Trophoblast cell (in vitro differentiated cells and primary cell): ENCODE results near the gene COL5A3. TPM values are rescaled to one million over a fixed set of nuclear protein-coding genes. Genes with fewer than 3 reads are reported as not detected.

Experiments
- DNase-seq, 2 donors: peaks; one replicate each; pipeline ENCODE4 v3.0.0-alpha.2; 2016
- H2AFZ ChIP-seq: 2 replicates; pipeline ENCODE4 v1.6.1; 2013; ENCODE audit warnings: low read length, moderate library complexity, mild to moderate bottlenecking; ENCODE audit not compliant: insufficient read depth, poor library complexity
- H2AK5ac ChIP-seq: 2 replicates; pipeline ENCODE4 v1.6.1; 2013; ENCODE audit warnings: mild to moderate bottlenecking, low read length
- H2BK120ac ChIP-seq: 2 replicates; pipeline ENCODE4 v1.6.1; 2013; ENCODE audit warnings: low read length, mild to moderate bottlenecking, moderate library complexity; ENCODE audit not compliant: insufficient read depth, poor library complexity
- H2BK12ac ChIP-seq: 2 replicates; pipeline ENCODE4 v1.6.1; 2013; ENCODE audit warnings: mild to moderate bottlenecking, low read length, moderate library complexity
- H2BK5ac ChIP-seq: 2 replicates; pipeline ENCODE4 v1.6.1; 2013; ENCODE audit warnings: low read length, low read depth, moderate library complexity, mild to moderate bottlenecking; ENCODE audit not compliant: poor library complexity
- H3K14ac ChIP-seq: 2 replicates; pipeline ENCODE4 v1.6.1; 2013; ENCODE audit warnings: mild to moderate bottlenecking, low read length
- H3K18ac ChIP-seq: 2 replicates; pipeline ENCODE4 v1.6.1; 2013; ENCODE audit warnings: mild to moderate bottlenecking, low read length
- H3K23ac ChIP-seq: 2 replicates; pipeline ENCODE4 v1.6.1; 2013; ENCODE audit warnings: low read length
- H3K27ac ChIP-seq: 2 replicates; pipeline ENCODE4 v1.5.1; 2013; ENCODE audit warnings: low read depth, mild to moderate bottlenecking, inconsistent platforms, low read length, moderate library complexity
- H3K27me3 ChIP-seq: 2 replicates; pipeline ENCODE4 v1.6.1; 2013; ENCODE audit warnings: inconsistent platforms, mild to moderate bottlenecking, low read length, moderate library complexity; ENCODE audit not compliant: insufficient read depth
- H3K36me3 ChIP-seq, 2 experiments: 1 replicate in 1 of 2; 2 replicates in 1 of 2; pipeline ENCODE4 v1.6.1; 2013; ENCODE audit warnings: low read length in 2 of 2, mild to moderate bottlenecking in 2 of 2, moderate library complexity in 1 of 2; ENCODE audit not compliant: insufficient read depth in 2 of 2, control insufficient read depth in 1 of 2
- H3K4ac ChIP-seq: 2 replicates; pipeline ENCODE4 v1.6.1; 2013; ENCODE audit warnings: low read depth, mild to moderate bottlenecking, low read length, moderate library complexity
- H3K4me1 ChIP-seq, 2 experiments: 1 replicate in 1 of 2; 2 replicates in 1 of 2; pipeline ENCODE4 v1.6.1; 2013; ENCODE audit warnings: low read length in 2 of 2, mild to moderate bottlenecking in 2 of 2, moderate library complexity in 1 of 2; ENCODE audit not compliant: insufficient read depth in 2 of 2, control insufficient read depth in 1 of 2
- H3K4me2 ChIP-seq: 2 replicates; pipeline ENCODE4 v1.6.1; 2013; ENCODE audit warnings: inconsistent platforms, mild to moderate bottlenecking, low read length, moderate library complexity
- H3K4me3 ChIP-seq: 2 replicates; pipeline ENCODE4 v1.5.1; 2013; ENCODE audit warnings: mild to moderate bottlenecking, low read depth, low read length, inconsistent platforms
- H3K79me1 ChIP-seq: one replicate; pipeline ENCODE4 v1.6.1; 2013; ENCODE audit warnings: low read length
- H3K79me2 ChIP-seq: 2 replicates; pipeline ENCODE4 v1.6.1; 2013; ENCODE audit warnings: low read length, mild to moderate bottlenecking; ENCODE audit not compliant: control insufficient read depth, insufficient read depth, poor library complexity
- H3K9ac ChIP-seq: 2 replicates; pipeline ENCODE4 v1.6.1; 2013; ENCODE audit warnings: mild to moderate bottlenecking, low read length
- H3K9me3 ChIP-seq: 2 replicates; pipeline ENCODE4 v1.6.1; 2013; ENCODE audit warnings: low read depth, mild to moderate bottlenecking, control low read depth, inconsistent platforms, low read length; ENCODE audit not compliant: insufficient read depth
- H4K12ac ChIP-seq: 2 replicates; pipeline ENCODE4 v1.6.1; 2013; ENCODE audit warnings: low read depth, mild to moderate bottlenecking, low read length, moderate library complexity
- H4K8ac ChIP-seq: 2 replicates; pipeline ENCODE4 v1.6.1; 2013; ENCODE audit warnings: low read depth, mild to moderate bottlenecking, low read length, moderate library complexity
- H4K91ac ChIP-seq: one replicate; pipeline ENCODE4 v1.6.1; 2013; ENCODE audit warnings: low read depth, mild to moderate bottlenecking, low read length, moderate library complexity
- WGBS: extraction: QIAGEN DNeasy Blood & Tissue Kit; methylation state at CpG from one replicate; pipeline ENCODE4 v1.1.7; 2013; ENCODE audit warnings: missing lambda C conversion rate; ENCODE audit not compliant: insufficient read length, insufficient coverage; ENCODE audit errors: extremely low coverage; 5-methylcytosine and 5-hydroxymethylcytosine counted together
- polyA plus RNA-seq: library from polyadenylated mRNA; stranded (reverse); fragments of 200-250 nt; gene quantifications from 2 replicates; pipeline ENCODE4 v1.2.3, GENCODE V29; 2013

Gene COL5A3
- 0.10 and 0.12 TPM in 2 replicates for polyA plus RNA-seq

GRCh38 chr19:10010247-10010691 is at the start of gene COL5A3:
COL5A3 (minus strand) TSS chr19:10010504; CDS start chr19:10010385, 119 bp downstream.
- H3K4me1 ChIP-seq, result peaks cover 0 to 3% of the 10 kb centered on the region in 2 experiments
- DNase-seq, result no peak
- no peak within 1 kb of the TSS for H2BK5ac ChIP-seq
- no peak within 1 kb of the TSS for H3K4ac ChIP-seq
- no peaks in the 10 kb centered on the region for H3K9me3 ChIP-seq
- H4K12ac ChIP-seq, result no peak within 1 kb of the TSS
- no peaks in the 10 kb centered on the region for H3K79me2 ChIP-seq
- H3K4me2 ChIP-seq, result no peak within 1 kb of the TSS
- peaks cover 24% of the 10 kb centered on the region for H3K27me3 ChIP-seq
- H2AK5ac ChIP-seq, result no peak within 1 kb of the TSS
- H4K91ac ChIP-seq, result no peak within 1 kb of the TSS
- no peak within 1 kb of the TSS for H3K27ac ChIP-seq
- no peaks in the 10 kb centered on the region for H3K36me3 ChIP-seq
- WGBS, result no CpG with 5 or more reads among the region's 38 CpGs
- no peak within 1 kb of the TSS for H2BK120ac ChIP-seq
- no peak within 1 kb of the TSS for H4K8ac ChIP-seq
- H3K18ac ChIP-seq, result no peak within 1 kb of the TSS
- H2AFZ ChIP-seq, result no peak within 1 kb of the TSS
- H3K4me3 ChIP-seq, result peak within 1 kb of the TSS; percentile 22
- H3K23ac ChIP-seq, result no peak within 1 kb of the TSS
- H2BK12ac ChIP-seq, result no peak within 1 kb of the TSS
- no peak within 1 kb of the TSS for H3K14ac ChIP-seq
- H3K9ac ChIP-seq, result no peak within 1 kb of the TSS
- H3K79me1 ChIP-seq, result no peaks in the 10 kb centered on the region

DNA sequence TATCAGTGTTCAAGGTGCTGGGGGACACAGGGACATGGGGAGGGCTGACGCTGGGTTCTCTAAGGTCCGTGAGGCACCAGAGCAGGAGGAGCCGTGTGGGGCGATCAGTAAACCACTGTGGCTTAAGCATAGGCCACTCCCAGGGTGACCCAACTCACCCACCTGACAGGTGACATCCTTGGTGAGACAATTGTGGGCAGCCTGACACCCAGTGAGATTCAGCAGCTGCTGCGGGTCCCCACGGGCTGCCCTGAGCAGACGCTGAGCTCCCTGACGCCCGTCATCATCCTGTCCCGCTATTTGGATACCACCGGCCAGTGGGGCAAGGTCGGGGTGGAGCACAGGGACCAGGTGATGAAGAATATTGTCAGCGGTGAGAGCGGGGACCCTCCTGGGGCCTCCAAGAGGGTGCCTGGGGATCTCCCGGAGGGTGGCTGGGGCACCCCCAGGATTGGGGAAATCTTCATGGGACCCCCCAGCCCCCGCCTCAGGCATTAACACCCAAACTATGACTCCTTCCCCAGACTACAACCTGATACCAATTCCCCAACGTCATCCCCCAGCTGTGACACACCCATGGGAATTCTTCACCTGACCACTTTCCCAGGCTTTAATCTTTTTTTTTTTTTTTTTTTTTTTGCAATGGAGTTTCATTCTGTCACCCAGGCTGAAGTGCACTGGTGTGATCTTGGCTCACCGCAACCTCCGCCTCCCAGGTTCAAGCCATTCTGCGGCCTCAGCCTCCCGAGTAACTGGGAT is 42.5 kb upstream of the COL5A3 start:
- no peaks in the 10 kb centered on the region for H3K79me2 ChIP-seq
- H3K79me1 ChIP-seq, result no peaks in the 10 kb centered on the region
- H3K4me2 ChIP-seq, result no peak overlapping the region
- no peak overlapping the region for H3K23ac ChIP-seq
- no peak overlapping the region for H3K14ac ChIP-seq
- no peaks in the 10 kb centered on the region for H3K36me3 ChIP-seq
- H3K27me3 ChIP-seq, result no peaks in the 10 kb centered on the region
- no peak overlapping the region for H4K91ac ChIP-seq
- no peak overlapping the region for H3K4ac ChIP-seq
- H2BK120ac ChIP-seq, result no peak overlapping the region
- H3K4me1 ChIP-seq, result no peaks in the 10 kb centered on the region
- no peak overlapping the region for H4K12ac ChIP-seq
- no peak overlapping the region for H2AFZ ChIP-seq
- no peak overlapping the region for H3K9ac ChIP-seq
- no peak overlapping the region for H2BK5ac ChIP-seq
- H3K18ac ChIP-seq, result no peak overlapping the region
- no peak for DNase-seq
- WGBS, result no CpG with 5 or more reads among the region's 21 CpGs
- no peak overlapping the region for H3K4me3 ChIP-seq
- no peak overlapping the region for H3K27ac ChIP-seq
- H3K9me3 ChIP-seq, result peaks cover 3% of the 10 kb centered on the region
- H2BK12ac ChIP-seq, result no peak overlapping the region
- H4K8ac ChIP-seq, result no peak overlapping the region
- no peak overlapping the region for H2AK5ac ChIP-seq

GRCh38 chr19:10049626-10050025 is 39.3 kb upstream of the COL5A3 start:
- H3K4me3 ChIP-seq, result no peak overlapping the region
- H2BK5ac ChIP-seq, result no peak overlapping the region
- H3K4ac ChIP-seq, result no peak overlapping the region
- H4K12ac ChIP-seq, result no peak overlapping the region
- no peak overlapping the region for H3K4me2 ChIP-seq
- no peak overlapping the region for H3K27ac ChIP-seq
- H3K4me1 ChIP-seq, result no peaks in the 10 kb centered on the region
- no peaks in the 10 kb centered on the region for H3K27me3 ChIP-seq
- no peak overlapping the region for H2BK12ac ChIP-seq
- H2BK120ac ChIP-seq, result no peak overlapping the region
- H3K23ac ChIP-seq, result no peak overlapping the region
- DNase-seq, result no peak
- no peak overlapping the region for H3K18ac ChIP-seq
- H2AK5ac ChIP-seq, result no peak overlapping the region
- no peaks in the 10 kb centered on the region for H3K79me2 ChIP-seq
- no CpG with 5 or more reads among the region's 2 CpGs for WGBS
- peaks cover 10% of the 10 kb centered on the region for H3K9me3 ChIP-seq
- no peak overlapping the region for H3K9ac ChIP-seq
- no peak overlapping the region for H4K91ac ChIP-seq
- no peaks in the 10 kb centered on the region for H3K36me3 ChIP-seq
- H4K8ac ChIP-seq, result no peak overlapping the region
- H2AFZ ChIP-seq, result no peak overlapping the region
- H3K79me1 ChIP-seq, result no peaks in the 10 kb centered on the region
- no peak overlapping the region for H3K14ac ChIP-seq

- Histone ChIP-seq H3K36me3 (no peaks in the 10 kb centered on the region), H3K79me2 (no peaks in the 10 kb centered on the region), H3K14ac (no peak overlapping the region), H4K91ac (no peak overlapping the region), H3K27ac (no peak overlapping the region), H3K18ac (no peak overlapping the region), H2AFZ (no peak overlapping the region), H3K4me2 (no peak overlapping the region), H3K9ac (no peak overlapping the region), H3K27me3 (no peaks in the 10 kb centered on the region), H3K4ac (no peak overlapping the region), H3K4me3 (no peak overlapping the region), H2BK120ac (no peak overlapping the region), H4K12ac (no peak overlapping the region), H3K23ac (no peak overlapping the region), H3K79me1 (no peaks in the 10 kb centered on the region), H2BK5ac (no peak overlapping the region), H2AK5ac (no peak overlapping the region), H3K4me1 (no peaks in the 10 kb centered on the region), H2BK12ac (no peak overlapping the region), H4K8ac (no peak overlapping the region), H3K9me3 (peaks cover 40% of the 10 kb centered on the region)
- no CpG with 5 or more reads among the region's 1 CpG for WGBS
- DNase-seq, result no peak
These were observed 35.1 kb upstream of the COL5A3 start for GRCh38 chr19:10045371-10045770.
